ENCODE results near the gene ATP1A3. TPM values are rescaled to one million over a fixed set of nuclear protein-coding genes. Genes with fewer than 3 reads are reported as not detected.
"Not testable (repeated sequence)": the region's sequence is repeated elsewhere in the genome, so short reads cannot be mapped to it uniquely, and the experiment has no call there.

The ATP1A3 gene
- total and polyA plus RNA-seq, 12 donors, result 0.11 to 35.0 (median 5.7) TPM; not detected in 1

GRCh38 chr19:41941410-41942202 lies 52.4 kb downstream of the ATP1A3 start:
- Histone ChIP-seq H3K4me3 (no peak overlapping the region), H3K36me3 (replicated peaks in 1 of 2) (no peaks in the 10 kb centered on the region), H3K27me3 (peaks cover 23% of the 10 kb centered on the region), H3K4me1 (replicated peaks in 1 of 2) (peaks cover 10 to 11% of the 10 kb centered on the region in 2 donors), H3K9me3 (replicated peaks in 1 of 3) (no peaks in the 10 kb centered on the region), H3K27ac (no peak overlapping the region)
- no peak for DNase-seq
- TF ChIP-seq CTCF (IDR thresholded peaks at IDR 0.05) (no peak), POLR2A (IDR thresholded peaks at IDR 0.05) (no peak)
- intact Hi-C loops (cut with DNase I), result no loop called here
- 82 to 92% (median 87%) methylated on average over 7 to 9 of the region's 9 CpGs for WGBS, 4 donors

- Histone ChIP-seq H3K9me3 (replicated peaks in 1 of 3) (no peaks in the 10 kb centered on the region), H3K4me1 (replicated peaks in 1 of 2) (peaks cover 10 to 11% of the 10 kb centered on the region in 2 donors), H3K27ac (no peak overlapping the region), H3K36me3 (replicated peaks in 1 of 2) (no peaks in the 10 kb centered on the region), H3K4me3 (peak overlapping the region in 2 of 4 donors; percentile 13 to 53), H3K27me3 (peaks cover 25% of the 10 kb centered on the region)
- DNase-seq, result no peak
- intact Hi-C loops (cut with DNase I), result no loop called here
- TF ChIP-seq POLR2A (IDR thresholded peaks at IDR 0.05) (no peak), CTCF (IDR thresholded peaks at IDR 0.05) (no peak)
- WGBS, 4 donors, result 8 to 13% (median 9%) methylated on average over 12 to 53 of the region's 53 CpGs
Measured at GRCh38 chr19:41940731-41941409, 53.2 kb downstream of the ATP1A3 start.

- TF ChIP-seq POLR2A (IDR thresholded peaks at IDR 0.05), result no peak
- no peak for TF ChIP-seq CTCF (IDR thresholded peaks at IDR 0.05)
- peaks cover 33% of the 10 kb centered on the region for H3K27me3 ChIP-seq
Measured at GRCh38 chr19:41939861-41940730, 53.9 kb downstream of the ATP1A3 start.

GRCh38 chr19:41939209-41939608 lies 54.8 kb downstream of the ATP1A3 start:
- peaks cover 35% of the 10 kb centered on the region for H3K27me3 ChIP-seq
- H3K36me3 ChIP-seq (replicated peaks in 1 of 2); DNase-seq: not testable (repeated sequence)

More at GRCh38 chr19:41939861-41940730, 53.9 kb downstream of the ATP1A3 start:
- H3K4me3 ChIP-seq, result peak overlapping the region in 2 of 4 donors; percentile 13 to 53
- H3K9me3 ChIP-seq (replicated peaks in 1 of 3), result no peaks in the 10 kb centered on the region
- no peaks in the 10 kb centered on the region for H3K36me3 ChIP-seq (replicated peaks in 1 of 2)
- 2 to 3% (median 2%) methylated on average over 40 to 83 of the region's 83 CpGs for WGBS, 4 donors
- H3K4me1 ChIP-seq (replicated peaks in 1 of 2), result peaks cover 10 to 11% of the 10 kb centered on the region in 2 donors
- no peak for DNase-seq
- no peak overlapping the region for H3K27ac ChIP-seq
- intact Hi-C loops (cut with DNase I), result loop anchor here in 1 of 2 donors (10.0 kb wide), 1 partner anchor 55 kb away; the partner anchor contains the start of gene ARHGEF1

More at GRCh38 chr19:41939209-41939608, 54.8 kb downstream of the ATP1A3 start:
- not testable (repeated sequence) for H3K9me3 ChIP-seq (replicated peaks in 1 of 3); H3K27ac ChIP-seq; H3K4me3 ChIP-seq
- H3K4me1 ChIP-seq (replicated peaks in 1 of 2), result peaks cover 10 to 11% of the 10 kb centered on the region in 2 donors
- intact Hi-C loops (cut with DNase I), result loop anchor here in 1 of 2 donors (10.0 kb wide), 1 partner anchor 54 kb away; the partner anchor contains the start of gene ARHGEF1

Measured in adrenal gland (tissue), 12 donors.